ENCODE results near the gene CCR6. TPM values are rescaled to one million over a fixed set of nuclear protein-coding genes. Genes with fewer than 3 reads are reported as not detected.
A peak's percentile ranks its signal among the peaks of the same experiment; 100 is the strongest.
"Not testable (repeated sequence)": the region's sequence is repeated elsewhere in the genome, so short reads cannot be mapped to it uniquely, and the experiment has no call there.

The CCR6 gene
- total RNA-seq, 1 donor from 2014 or later: not detected

DNA sequence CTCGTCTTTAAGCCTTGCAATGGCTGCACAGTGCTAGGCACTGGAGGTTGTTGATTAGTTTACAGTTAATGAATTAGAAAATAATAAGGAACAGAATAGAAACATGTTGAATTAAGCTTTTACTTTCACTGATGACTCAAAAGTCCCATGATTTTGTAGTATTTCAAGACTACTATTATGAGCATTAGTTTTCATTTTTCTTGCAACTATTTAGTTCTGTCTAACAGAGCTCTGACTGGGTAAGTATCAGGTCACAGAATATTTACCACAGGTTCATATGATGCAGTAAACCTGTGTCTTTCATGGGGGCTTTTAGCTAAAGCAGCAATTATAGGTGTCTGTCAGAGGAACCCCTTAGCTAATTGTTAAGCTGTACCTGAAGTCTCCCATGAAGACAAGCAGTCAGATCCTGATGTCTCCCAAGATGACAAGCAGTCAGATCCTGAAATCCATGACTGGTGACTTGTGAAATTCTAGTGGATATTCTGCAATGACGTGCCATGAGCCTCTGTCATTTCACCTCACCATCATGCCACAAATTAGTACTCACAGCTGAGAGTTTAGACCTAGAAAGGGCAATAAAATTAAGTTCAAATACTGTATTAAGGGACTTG lies 43.1 kb downstream of the CCR6 start:
- H3K4me3 ChIP-seq (ENCODE audit: low read depth, low read length): no peak overlapping the region
- DNase-seq (ENCODE audit: low read depth): no peak
- no peak for TF ChIP-seq CTCF (conservative IDR thresholded peaks at IDR 0.05; ENCODE audit: low read depth, low read length)

DNA sequence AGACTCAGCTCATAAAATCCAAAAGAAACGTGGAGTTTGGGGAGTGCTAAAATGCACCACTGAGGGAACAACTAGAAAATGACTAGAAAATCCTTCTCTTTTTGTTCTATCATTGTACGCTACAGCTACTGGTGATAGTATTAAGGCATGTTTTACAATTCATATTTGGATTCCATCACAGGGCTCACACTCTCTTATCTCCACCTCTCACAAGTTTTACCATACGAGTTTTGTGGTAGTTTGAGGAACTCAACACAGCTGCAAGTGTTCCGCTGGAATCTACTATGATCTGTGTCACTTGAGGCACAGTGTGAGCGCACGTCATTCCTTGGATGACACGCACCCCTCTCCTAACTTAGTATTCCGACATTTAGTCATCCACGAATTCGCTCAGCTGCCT lies 44.8 kb downstream of the CCR6 start:
- H3K4me3 ChIP-seq (ENCODE audit: low read depth, low read length); DNase-seq (ENCODE audit: low read depth): not testable (repeated sequence)

DNA sequence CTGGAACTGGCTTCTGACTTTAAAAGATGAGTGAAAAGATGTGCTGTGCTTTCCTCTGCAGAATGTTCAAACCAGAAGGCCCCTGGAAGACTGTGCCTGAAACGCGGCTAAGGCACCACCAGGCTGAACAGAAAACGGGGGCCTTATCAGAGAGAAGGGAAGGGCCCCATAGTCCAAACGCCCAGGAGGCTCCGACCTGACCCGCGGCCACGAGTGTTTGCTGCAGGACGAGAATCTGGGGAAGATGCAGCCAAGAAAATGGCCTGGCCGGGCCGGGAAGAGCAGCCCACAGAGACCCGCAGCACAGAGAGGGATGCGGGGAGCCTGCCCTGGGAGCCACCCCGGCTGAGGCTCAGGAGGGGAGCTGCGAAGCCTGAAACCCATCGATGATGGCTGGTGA lies 45.4 kb downstream of the CCR6 start:
- not testable (repeated sequence) for H3K4me3 ChIP-seq (ENCODE audit: low read depth, low read length); DNase-seq (ENCODE audit: low read depth)

DNA sequence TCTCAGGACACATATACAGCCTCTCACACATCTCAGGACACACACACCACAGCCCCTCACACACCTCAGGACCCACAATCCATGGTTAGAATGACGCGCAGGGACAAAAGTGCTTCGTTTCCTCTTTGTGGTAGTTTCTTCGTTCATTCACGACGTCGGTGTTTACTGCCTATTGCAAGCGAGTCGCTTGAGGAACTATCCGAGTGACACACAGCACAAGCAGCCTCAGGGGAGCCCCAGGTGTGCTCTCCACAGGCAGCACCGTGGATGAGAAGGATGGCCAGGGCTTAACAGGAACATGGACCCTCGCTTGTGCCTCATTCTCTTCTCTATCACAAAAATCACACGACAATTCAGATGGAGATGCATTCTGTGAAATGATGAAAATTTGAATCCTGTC lies 47.0 kb downstream of the CCR6 start:
- not testable (repeated sequence) for H3K4me3 ChIP-seq (ENCODE audit: low read depth, low read length); DNase-seq (ENCODE audit: low read depth)

DNA sequence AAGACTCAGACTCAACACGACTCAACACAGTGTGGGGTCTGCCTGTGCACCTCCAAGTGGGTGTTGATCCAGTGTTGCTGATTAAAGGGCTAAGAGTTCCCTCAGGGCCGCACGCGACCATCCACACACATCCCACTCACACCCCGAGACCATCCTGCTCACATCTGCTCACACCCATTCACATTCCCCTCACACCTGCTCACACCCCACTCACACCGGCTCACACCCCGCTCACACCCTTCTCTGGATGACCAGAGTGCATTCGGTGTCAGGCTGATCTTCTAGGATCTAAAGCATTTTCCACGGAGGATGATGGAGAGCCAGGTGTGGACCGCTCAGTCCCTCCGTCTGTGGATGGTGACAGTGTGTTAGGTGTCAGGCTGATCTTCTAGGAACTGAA lies 48.4 kb downstream of the CCR6 start:
- not testable (repeated sequence) for DNase-seq (ENCODE audit: low read depth)

GRCh38 chr6:167172011-167172410 lies 49.1 kb downstream of the CCR6 start:
- not testable (repeated sequence) for H3K4me3 ChIP-seq (ENCODE audit: low read depth, low read length); DNase-seq (ENCODE audit: low read depth)

More for the DNA sequence above, 48.4 kb downstream of the CCR6 start:
- not testable (repeated sequence) for H3K4me3 ChIP-seq (ENCODE audit: low read depth, low read length)

DNA sequence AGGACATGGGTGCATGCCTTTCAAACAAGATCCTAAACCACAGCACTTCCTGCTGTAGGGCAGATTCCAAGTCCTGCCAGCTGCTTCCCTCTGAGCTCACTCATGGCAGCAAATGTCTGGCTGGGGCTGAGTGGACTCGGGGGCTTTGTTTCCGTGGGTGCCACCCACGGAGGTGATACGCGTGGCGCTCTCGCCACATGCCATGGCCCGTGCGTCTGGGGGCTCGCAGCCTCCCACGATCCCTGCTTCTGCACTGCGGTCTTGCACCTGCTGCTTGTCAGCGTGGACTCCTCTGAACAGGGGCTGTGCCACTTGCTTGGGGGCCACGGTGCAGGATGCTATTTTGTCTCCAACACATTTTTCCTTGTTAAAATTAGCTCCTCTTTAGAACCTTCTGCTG lies 54.4 kb downstream of the CCR6 start:
- DNase-seq (ENCODE audit: low read depth); H3K4me3 ChIP-seq (ENCODE audit: low read depth, low read length): not testable (repeated sequence)

DNA sequence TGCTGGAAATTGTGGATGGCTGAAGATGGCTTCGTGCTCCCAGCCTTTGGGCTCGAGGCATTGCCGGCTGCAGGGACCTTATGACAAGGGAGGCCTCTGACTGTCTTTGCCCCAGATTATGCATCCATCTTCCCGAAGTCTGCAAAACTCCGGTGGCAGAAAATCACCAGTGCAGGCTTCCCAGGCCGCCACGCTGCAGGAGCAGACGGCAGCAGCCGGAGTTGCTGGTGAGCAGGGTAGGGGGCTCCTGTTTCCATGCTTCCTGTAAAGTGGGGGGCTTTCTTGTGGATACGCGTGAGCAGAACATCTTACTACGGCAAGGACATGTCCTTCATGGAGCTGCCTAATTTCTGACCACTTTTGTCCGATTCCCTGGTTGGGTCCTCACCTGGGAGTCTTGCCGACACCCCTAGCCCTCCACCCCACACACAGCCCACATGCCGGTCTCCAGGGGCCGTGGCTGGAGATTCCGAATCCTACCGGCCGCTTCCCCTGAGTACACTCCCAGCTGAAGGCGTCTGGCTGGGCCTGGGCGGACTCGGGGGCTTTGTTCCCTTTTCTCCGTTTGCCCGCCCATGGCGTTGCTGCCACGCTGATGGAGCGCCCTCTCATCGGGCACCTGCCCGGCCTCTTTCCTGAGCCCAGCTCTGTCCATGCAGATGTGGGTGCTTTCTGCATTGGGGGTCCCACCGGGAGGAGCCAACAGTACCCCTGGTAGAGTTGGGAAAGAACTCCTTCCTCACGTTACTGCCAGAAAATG lies 56.2 kb downstream of the CCR6 start:
- not testable (repeated sequence) for H3K4me3 ChIP-seq (ENCODE audit: low read depth, low read length); DNase-seq (ENCODE audit: low read depth)

- not testable (repeated sequence) for DNase-seq (ENCODE audit: low read depth); H3K4me3 ChIP-seq (ENCODE audit: low read depth, low read length)
Measured at GRCh38 chr6:167180086-167180485, 57.2 kb downstream of the CCR6 start.

DNA sequence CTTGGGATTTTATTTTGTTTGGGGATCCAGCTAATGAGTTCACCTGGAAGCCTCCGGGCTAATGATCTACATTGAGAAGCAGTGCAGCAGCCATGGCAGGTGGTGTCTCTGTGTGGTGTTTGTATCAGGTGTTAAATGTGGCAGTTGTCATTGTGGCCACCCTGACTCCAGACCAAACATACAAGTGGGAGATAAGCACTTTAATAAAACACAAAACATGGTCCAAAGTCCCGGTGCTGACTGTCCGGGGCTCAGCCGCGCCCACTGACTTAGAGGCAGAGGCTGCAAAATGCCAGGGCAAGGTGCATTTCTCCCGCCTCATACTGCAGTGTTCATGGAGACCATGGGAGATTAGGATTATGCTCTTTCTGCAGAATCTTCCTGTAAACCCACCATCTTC lies 58.5 kb downstream of the CCR6 start:
- DNase-seq (ENCODE audit: low read depth); H3K4me3 ChIP-seq (ENCODE audit: low read depth, low read length): not testable (repeated sequence)

- DNase-seq (ENCODE audit: low read depth); H3K4me3 ChIP-seq (ENCODE audit: low read depth, low read length): not testable (repeated sequence)
- peak; percentile 10 for TF ChIP-seq CTCF (conservative IDR thresholded peaks at IDR 0.05; ENCODE audit: low read depth, low read length)
Measured at GRCh38 chr6:167182913-167183314, 60.0 kb downstream of the CCR6 start.

- DNase-seq (ENCODE audit: low read depth); H3K4me3 ChIP-seq (ENCODE audit: low read depth, low read length): not testable (repeated sequence)
Measured at GRCh38 chr6:167185101-167185500, 62.2 kb downstream of the CCR6 start.

DNA sequence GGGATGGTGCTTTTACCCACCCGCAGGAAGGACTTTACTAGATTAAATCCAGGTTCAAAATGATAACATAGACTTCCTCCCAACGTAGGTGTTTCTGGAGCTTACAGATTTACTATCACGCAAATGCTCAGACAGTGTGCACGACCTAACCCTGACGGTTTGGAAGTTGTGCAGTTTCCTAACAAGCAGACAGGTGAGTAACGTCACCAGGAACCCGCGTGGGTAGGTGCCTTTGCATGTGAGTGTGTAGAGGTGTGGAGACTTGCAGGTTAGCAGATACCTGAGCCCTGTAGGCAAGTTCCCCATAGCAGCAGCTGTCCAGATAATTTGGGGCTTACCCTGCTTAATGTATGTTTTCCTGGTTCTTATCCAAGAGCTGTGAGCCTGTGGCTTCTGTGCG lies 64.4 kb downstream of the CCR6 start:
- DNase-seq (ENCODE audit: low read depth); H3K4me3 ChIP-seq (ENCODE audit: low read depth, low read length): not testable (repeated sequence)

Other genes with a start within 250 kb of the CCR6 start
- 57.7 and 358 TPM in 2 replicates for gene RNASET2, start 166.5 kb upstream of the CCR6 start, total RNA-seq
- 13.8 and 20.6 TPM in 2 replicates for gene CEP43, start 123.7 kb upstream of the CCR6 start, total RNA-seq
- gene GPR31, start 34.9 kb downstream of the CCR6 start, total RNA-seq: not detected in 2 replicates
- gene UNC93A, start 168.2 kb downstream of the CCR6 start, total RNA-seq: not detected in 2 replicates
- gene TTLL2, start 202.0 kb downstream of the CCR6 start, total RNA-seq: not detected in 2 replicates

Data from epithelial cell of proximal tubule (primary cell).